Ascending aorta (tissue), 2 donors: ENCODE measurements around the gene GPRC5D. TPM values are rescaled to one million over a fixed set of nuclear protein-coding genes. Genes with fewer than 3 reads are reported as not detected.

ENCODE experiments used
- DNase-seq, 2 donors: peaks; one replicate each; pipeline ENCODE4 v3.0.0-alpha.2; 2019; ENCODE audit warnings: low spot score in 2 of 2
- H3K27ac ChIP-seq, 2 donors: fragments of 200-600 bp; sonication (generic); one replicate each; pipeline ENCODE4 v1.5.1; 2016 to 2017; ENCODE audit warnings: mild to moderate bottlenecking in 1 of 2
- H3K27me3 ChIP-seq: fragments of 200-600 bp; sonication (generic); one replicate; pipeline ENCODE4 v1.5.1; 2017
- H3K36me3 ChIP-seq, 2 donors: fragments of 200-600 bp; sonication (generic); one replicate each; pipeline ENCODE4 v1.5.1; 2016
- H3K4me1 ChIP-seq, 2 donors: fragments of 200-600 bp; sonication (generic); one replicate each; pipeline ENCODE4 v1.5.1; 2016 to 2017; ENCODE audit warnings: mild to moderate bottlenecking in 1 of 2
- H3K4me3 ChIP-seq, 2 donors: fragments of 200-600 bp; sonication (generic); one replicate each; pipeline ENCODE4 v1.5.1; 2016 to 2017; ENCODE audit warnings: mild to moderate bottlenecking in 1 of 2
- H3K9me3 ChIP-seq, 2 donors: fragments of 200-600 bp; sonication (generic); one replicate each; pipeline ENCODE4 v1.5.1; 2016
- intact Hi-C: fragments of 100-400 bp; cut with DNase I; formaldehyde crosslinking; loops from one replicate; pipeline ENCODE4 v1.15.1; 2023
- total RNA-seq: library from RNA; depleted of rRNA; stranded (reverse); fragments of >200 nt; gene quantifications from one replicate; pipeline ENCODE4 v1.1.0, GENCODE V29; 2016
- TF ChIP-seq, protein P1 (sequence below), 3 experiments: fragments of 200-600 bp in 2 of 3; fragments of 450-650 bp in 1 of 3; sonication (generic) in 2 of 3; IDR thresholded peaks; one replicate each; pipeline ENCODE4 v1.5.1; 2016 to 2019; ENCODE audit warnings: antibody characterized with exemption in 3 of 3, mild to moderate bottlenecking in 1 of 3, moderate library complexity in 1 of 3

Gene GPRC5D
- total RNA-seq, 1 donor from 2014 or later: not detected

DNA sequence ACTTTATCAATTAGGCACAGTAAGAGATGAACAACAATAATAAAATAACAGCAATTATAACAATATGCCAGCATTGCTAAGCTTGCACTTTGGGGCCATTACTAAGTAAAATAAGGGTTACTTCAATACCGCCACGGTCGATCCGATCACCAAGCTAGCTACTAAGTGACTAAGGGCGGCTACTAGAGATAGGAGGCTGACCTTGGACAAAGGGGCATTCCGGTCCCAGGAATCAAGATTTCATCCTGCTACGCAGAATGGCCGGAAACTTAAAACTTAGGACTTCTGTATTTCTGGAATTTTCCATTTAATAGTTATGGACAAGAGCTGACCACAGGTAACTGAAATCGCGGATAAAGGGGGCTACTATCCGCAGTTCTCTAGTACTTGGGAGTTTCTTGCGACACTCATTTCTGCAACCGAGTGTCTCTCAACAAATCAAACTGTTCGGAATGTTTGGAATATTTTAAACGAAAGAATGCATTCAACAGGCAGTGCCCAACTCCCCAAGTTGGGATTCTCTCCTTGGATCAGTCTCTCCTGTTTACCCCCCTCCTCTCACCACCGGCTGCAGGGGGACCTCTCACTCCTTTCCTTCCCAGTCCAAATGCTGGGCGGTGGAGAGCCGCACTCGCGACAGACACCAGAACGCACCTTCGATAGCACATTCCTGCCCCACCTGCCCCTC, 47.4 kb upstream of the GPRC5D start:
- no peaks in the 10 kb centered on the region for H3K27me3 ChIP-seq
- H3K4me3 ChIP-seq: peak overlapping the region; percentile 81 to 85
- no peaks in the 10 kb centered on the region for H3K9me3 ChIP-seq
- TF ChIP-seq, protein P1, sequence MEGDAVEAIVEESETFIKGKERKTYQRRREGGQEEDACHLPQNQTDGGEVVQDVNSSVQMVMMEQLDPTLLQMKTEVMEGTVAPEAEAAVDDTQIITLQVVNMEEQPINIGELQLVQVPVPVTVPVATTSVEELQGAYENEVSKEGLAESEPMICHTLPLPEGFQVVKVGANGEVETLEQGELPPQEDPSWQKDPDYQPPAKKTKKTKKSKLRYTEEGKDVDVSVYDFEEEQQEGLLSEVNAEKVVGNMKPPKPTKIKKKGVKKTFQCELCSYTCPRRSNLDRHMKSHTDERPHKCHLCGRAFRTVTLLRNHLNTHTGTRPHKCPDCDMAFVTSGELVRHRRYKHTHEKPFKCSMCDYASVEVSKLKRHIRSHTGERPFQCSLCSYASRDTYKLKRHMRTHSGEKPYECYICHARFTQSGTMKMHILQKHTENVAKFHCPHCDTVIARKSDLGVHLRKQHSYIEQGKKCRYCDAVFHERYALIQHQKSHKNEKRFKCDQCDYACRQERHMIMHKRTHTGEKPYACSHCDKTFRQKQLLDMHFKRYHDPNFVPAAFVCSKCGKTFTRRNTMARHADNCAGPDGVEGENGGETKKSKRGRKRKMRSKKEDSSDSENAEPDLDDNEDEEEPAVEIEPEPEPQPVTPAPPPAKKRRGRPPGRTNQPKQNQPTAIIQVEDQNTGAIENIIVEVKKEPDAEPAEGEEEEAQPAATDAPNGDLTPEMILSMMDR (IDR thresholded peaks at IDR 0.05): no peak
- no peaks in the 10 kb centered on the region for H3K36me3 ChIP-seq
- intact Hi-C loops: no loop called here
- DNase-seq: no peak
- H3K27ac ChIP-seq: peak overlapping the region; percentile 67 to 83
- H3K4me1 ChIP-seq: peaks cover 10 to 25% of the 10 kb centered on the region in 2 donors

DNA sequence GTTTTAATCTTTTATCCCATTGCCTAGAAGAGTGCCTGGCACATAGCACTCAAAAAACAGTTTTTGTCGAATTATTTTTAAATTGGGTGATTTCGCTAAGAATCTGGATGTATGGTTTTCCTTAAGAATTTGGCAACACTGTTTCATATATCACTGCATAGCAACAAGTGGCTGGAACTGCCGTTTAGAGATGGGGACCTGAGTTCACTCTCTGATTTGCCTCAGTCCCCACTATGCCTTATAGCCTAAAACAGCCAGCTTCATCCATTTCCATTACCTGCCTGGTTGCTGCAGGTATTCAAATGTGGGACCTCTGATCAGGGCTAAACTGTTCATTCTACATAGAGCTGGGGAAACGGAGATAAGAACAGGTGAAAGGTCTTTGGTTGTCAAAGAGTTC, 46.3 kb upstream of the GPRC5D start:
- TF ChIP-seq, protein P1 (IDR thresholded peaks at IDR 0.05): no peak
- DNase-seq: no peak
- Histone ChIP-seq H3K4me3 (peak overlapping the region; percentile 81 to 85), H3K27ac (no peak overlapping the region), H3K9me3 (no peaks in the 10 kb centered on the region), H3K4me1 (peaks cover 10 to 25% of the 10 kb centered on the region in 2 donors), H3K36me3 (no peaks in the 10 kb centered on the region), H3K27me3 (no peaks in the 10 kb centered on the region)
- intact Hi-C loops: no loop called here

DNA sequence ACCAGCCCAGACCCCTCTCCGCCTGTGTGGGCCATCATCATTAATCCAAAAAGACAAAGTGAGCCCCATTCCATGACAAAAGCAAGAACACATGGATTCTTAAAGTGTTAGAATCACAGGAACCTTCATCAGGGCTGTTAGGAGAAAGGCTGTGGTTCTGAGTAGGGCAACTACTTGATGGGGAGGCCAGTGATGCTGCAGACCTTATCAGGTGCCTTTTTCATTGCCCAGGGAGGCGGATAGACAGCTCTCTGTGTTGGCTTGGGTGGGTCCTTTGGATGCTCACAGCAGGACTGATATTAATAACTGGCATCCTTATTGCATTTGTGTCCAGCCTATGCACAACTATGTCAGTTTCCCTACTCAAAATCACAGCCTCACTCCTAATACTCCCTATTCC, 45.8 kb upstream of the GPRC5D start:
- Histone ChIP-seq H3K36me3 (no peaks in the 10 kb centered on the region), H3K4me3 (no peak overlapping the region), H3K9me3 (no peaks in the 10 kb centered on the region), H3K4me1 (peaks cover 10 to 25% of the 10 kb centered on the region in 2 donors), H3K27me3 (no peaks in the 10 kb centered on the region), H3K27ac (no peak overlapping the region)
- no peak for DNase-seq
- TF ChIP-seq, protein P1 (IDR thresholded peaks at IDR 0.05): no peak
- intact Hi-C loops: no loop called here

DNA sequence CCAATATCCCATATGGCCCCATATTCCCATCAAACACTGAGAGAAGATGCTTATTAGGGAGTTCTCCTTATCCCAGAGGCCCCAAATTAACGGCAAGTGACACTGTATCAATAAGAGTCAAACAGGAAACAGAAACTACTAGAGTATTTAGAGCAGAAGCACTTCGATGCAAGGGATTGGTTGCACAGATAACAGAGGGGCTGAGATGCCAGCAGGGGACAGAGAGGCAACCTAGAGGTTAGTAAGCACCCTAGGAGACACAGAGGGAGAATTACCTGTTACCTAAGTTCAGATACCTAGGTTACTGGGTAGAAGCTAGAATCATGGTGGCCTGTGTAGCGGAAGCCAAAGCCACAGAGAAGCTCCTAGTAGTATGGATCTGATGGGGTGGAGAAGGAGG, 45.2 kb upstream of the GPRC5D start:
- TF ChIP-seq, protein P1 (IDR thresholded peaks at IDR 0.05): no peak
- Histone ChIP-seq H3K27me3 (no peaks in the 10 kb centered on the region), H3K27ac (no peak overlapping the region), H3K4me3 (no peak overlapping the region), H3K4me1 (peaks cover 10 to 26% of the 10 kb centered on the region in 2 donors), H3K36me3 (no peaks in the 10 kb centered on the region), H3K9me3 (no peaks in the 10 kb centered on the region)
- intact Hi-C loops: no loop called here
- DNase-seq: no peak

DNA sequence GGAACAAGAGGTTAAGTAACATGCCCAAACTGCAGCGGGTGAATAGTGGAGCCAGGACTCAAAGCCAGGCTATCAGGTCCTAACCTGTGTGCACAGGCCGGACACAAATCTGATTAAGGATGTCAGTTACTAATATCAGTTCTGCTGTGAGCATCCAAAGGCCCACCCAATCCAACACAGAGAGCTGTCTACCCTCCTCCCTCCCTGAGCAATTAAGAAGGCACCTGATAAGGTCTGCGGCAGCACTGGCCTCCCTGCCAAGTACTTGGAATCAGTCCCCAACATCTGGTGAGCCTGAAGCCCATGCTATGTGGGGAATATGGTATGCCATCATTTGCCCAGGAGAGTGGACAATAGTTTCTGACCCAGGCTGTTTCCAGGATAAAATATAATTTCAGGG, 44.2 kb upstream of the GPRC5D start:
- Histone ChIP-seq H3K27ac (no peak overlapping the region), H3K9me3 (no peaks in the 10 kb centered on the region), H3K27me3 (no peaks in the 10 kb centered on the region), H3K36me3 (no peaks in the 10 kb centered on the region), H3K4me3 (no peak overlapping the region), H3K4me1 (peaks cover 10 to 19% of the 10 kb centered on the region in 2 donors)
- TF ChIP-seq, protein P1 (IDR thresholded peaks at IDR 0.05): no peak
- DNase-seq: no peak
- intact Hi-C loops: no loop called here
